GM10266 (cell line): ENCODE results near the gene C1QL1.
A peak's percentile ranks its signal among the peaks of the same experiment; 100 is the strongest.

Experiments used
- DNase-seq: peaks from one replicate; pipeline ENCODE4 v3.0.0; 2012; ENCODE audit errors: extremely low spot score
- CTCF ChIP-seq: IDR thresholded peaks from 2 replicates; pipeline ENCODE4 v1.5.1; 2012; ENCODE audit warnings: mild to moderate bottlenecking, low read depth; ENCODE audit not compliant: control insufficient read depth, insufficient read depth; ENCODE audit errors: missing control alignments

Gene C1QL1

DNA sequence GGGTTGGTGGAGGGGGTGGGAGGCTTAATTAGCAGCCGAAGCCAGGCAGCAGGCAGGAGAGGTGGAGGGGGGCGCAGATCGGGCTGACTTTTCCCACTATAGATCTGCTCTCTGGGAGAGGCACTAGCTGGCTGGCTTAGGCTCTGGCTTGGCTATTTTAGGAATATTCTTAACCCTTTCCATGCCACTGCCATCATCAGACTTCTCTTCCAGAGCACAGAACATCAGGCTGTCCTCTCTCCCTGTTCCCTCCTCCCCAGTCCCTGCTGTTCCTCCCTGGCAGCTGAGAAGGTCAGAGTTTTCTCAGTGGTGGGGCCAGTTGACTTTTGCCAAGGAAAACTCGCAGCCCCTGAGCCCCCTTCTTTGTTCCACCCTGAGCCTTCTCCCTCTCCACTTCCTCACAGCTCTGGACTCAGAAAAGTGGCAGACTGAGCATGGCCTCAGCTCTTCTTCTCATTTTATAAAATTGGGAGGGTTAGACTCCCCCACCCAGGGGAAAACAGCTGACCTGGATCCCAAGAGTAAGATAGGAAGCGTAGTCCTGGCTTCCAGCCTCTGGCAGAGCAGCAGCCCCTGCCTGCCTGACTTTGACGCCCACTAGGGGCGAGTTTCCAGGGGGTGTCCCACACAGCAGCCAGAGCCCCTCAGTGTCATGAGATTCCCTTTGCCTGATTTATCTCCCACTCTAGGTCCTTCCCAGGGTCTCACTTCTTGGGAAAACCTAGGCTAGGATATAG, 9.9 kb upstream of the C1QL1 start:
- no peak for TF ChIP-seq CTCF
- DNase-seq, result no peak

GRCh38 chr17:44977065-44977464, 9.0 kb upstream of the C1QL1 start:
- TF ChIP-seq CTCF, result no peak
- DNase-seq, result no peak

DNA sequence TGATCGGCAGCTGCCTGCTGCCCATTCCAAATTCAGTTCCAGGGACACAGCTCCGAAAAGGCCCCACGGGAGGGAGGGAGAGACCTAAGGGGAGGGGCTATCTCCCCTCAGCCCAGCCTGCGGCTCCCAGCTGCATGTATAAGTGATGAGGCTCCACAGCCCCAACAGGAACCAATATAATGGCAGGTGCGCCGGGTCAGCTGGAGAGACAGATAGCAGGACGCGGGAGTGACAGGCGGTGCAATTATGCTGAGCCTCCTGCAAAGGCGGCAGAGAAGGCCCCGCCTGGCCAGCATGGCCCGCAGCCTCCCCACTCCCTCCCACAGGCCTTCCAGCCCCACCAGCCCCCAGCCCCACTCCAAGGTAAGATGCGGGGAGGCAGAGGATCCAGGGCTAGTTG, 8.1 kb upstream of the C1QL1 start:
- no peak for TF ChIP-seq CTCF
- no peak for DNase-seq

- DNase-seq, result no peak
- no peak for TF ChIP-seq CTCF
These were observed 4.8 kb upstream of the C1QL1 start for GRCh38 chr17:44972953-44973352.

DNA sequence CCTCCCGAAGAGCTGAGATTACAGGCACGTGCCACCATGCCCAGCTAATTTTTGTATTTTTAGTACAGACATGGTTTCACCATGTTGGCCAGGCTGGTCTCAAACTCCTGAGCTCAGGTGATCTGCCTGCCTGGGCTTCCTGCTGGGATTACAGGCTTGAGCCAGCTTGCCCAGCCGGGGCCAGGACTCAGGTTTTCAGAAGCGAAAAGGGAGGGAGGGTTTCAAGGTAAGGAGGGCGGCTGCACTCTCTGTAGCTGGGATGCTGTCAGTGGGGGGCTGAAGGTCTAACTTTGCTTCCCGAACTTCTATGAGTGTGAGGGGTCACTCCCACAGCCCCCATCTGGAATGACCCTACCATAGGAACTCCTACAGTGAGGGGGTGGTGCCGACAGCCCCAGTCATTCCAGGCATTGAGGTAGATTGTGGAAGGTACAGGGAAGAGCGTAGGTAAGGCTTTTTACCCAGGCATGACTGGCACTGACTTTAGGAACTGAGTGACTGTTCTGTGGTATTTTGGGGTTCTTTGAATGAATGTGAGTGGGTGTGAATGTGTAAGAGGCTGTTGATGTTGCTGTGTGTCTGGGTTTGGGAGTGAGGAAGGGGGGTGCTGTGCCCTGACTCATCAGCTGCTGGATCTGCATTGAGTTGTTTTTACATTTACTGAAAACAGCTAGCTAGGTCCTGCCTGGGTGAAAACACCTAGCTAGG, 3.8 kb upstream of the C1QL1 start:
- DNase-seq, result no peak
- no peak for TF ChIP-seq CTCF

GRCh38 chr17:44970136-44970741, 2.1 kb upstream of the C1QL1 start:
- TF ChIP-seq CTCF, result no peak
- DNase-seq, result peak; percentile 50
